H1 (cell line): ENCODE data around the gene UBE2Q2. TPM values are rescaled to one million over a fixed set of nuclear protein-coding genes. Genes with fewer than 3 reads are reported as not detected.

Experiments used
- CTCF ChIA-PET: fragments of 300-600 bp; sonication (Branson Sonifier 250); formaldehyde crosslinking; loops from one replicate; lab custom pipeline; 2021; ENCODE audit not compliant: partially characterized antibody; lab: Charles Lee
- POLR2A ChIA-PET: fragments of 300-600 bp; sonication (Branson Sonifier 250); formaldehyde crosslinking; loops from one replicate; lab custom pipeline; 2021; ENCODE audit warnings: inconsistent platforms; ENCODE audit not compliant: partially characterized antibody; lab: Charles Lee
- DNase-seq, 2 experiments: peaks; one replicate each; pipeline versions ENCODE4 v3.0.0 to v3.0.0-alpha.2; 2010 to 2022; ENCODE audit warnings: low spot score in 2 of 2, low read depth in 1 of 2, mixed read lengths in 1 of 2
- FAIRE-seq: peaks from 2 replicates; lab custom pipeline; 2011; peaks lifted over from hg19 to GRCh38; lab: Jason Lieb, UNC
- H2AFZ ChIP-seq: 2 replicates; pipeline ENCODE4 v1.8.1; 2012; ENCODE audit warnings: low read length, inconsistent platforms
- H2AK5ac ChIP-seq: 2 replicates; pipeline ENCODE4 v1.6.1; 2013; ENCODE audit warnings: low read depth, low read length
- H2BK120ac ChIP-seq: replicated peaks from 2 replicates; pipeline ENCODE3; 2013; ENCODE audit warnings: low read depth, low read length, inconsistent platforms
- H2BK12ac ChIP-seq: 2 replicates; pipeline ENCODE4 v1.6.1; 2013; ENCODE audit warnings: low read depth, low read length
- H2BK15ac ChIP-seq: 2 replicates; pipeline ENCODE4 v1.6.1; 2013; ENCODE audit warnings: low read length
- H2BK20ac ChIP-seq: 2 replicates; pipeline ENCODE4 v1.6.1; 2013; ENCODE audit warnings: low read length
- H2BK5ac ChIP-seq: 2 replicates; pipeline ENCODE4 v1.6.1; 2013; ENCODE audit warnings: low read depth, low read length
- H3K14ac ChIP-seq: 2 replicates; pipeline ENCODE4 v1.6.1; 2013; ENCODE audit warnings: inconsistent platforms; ENCODE audit not compliant: insufficient read length
- H3K18ac ChIP-seq: 2 replicates; pipeline ENCODE4 v1.6.1; 2013; ENCODE audit warnings: low read length; ENCODE audit errors: extremely low read depth
- H3K23ac ChIP-seq: 2 replicates; pipeline ENCODE4 v1.6.1; 2013; ENCODE audit warnings: inconsistent platforms; ENCODE audit not compliant: insufficient read length
- H3K23me2 ChIP-seq: 2 replicates; pipeline ENCODE4 v1.6.1; 2013; ENCODE audit warnings: low read depth, low read length
- H3K27ac ChIP-seq: 2 replicates; pipeline ENCODE4 v1.6.1; 2011; ENCODE audit warnings: low read depth, low read length, inconsistent platforms
- H3K27me3 ChIP-seq, 4 experiments: replicated peaks in 1 of 4; 1 replicate in 1 of 4; 2 replicates in 3 of 4; pipeline versions ENCODE4 v1.6.1 to v1.8.1; 2011 to 2013; ENCODE audit warnings: low read length in 3 of 4, mild to moderate bottlenecking in 3 of 4, inconsistent platforms in 2 of 4, mixed read lengths in 2 of 4, moderate library complexity in 1 of 4; ENCODE audit not compliant: control insufficient read depth in 3 of 4, insufficient read depth in 3 of 4; ENCODE audit errors: extremely low read depth in 1 of 4
- H3K36me3 ChIP-seq, 4 experiments: 2 replicates each; pipeline versions ENCODE4 v1.6.1 to v1.8.1; 2011 to 2013; ENCODE audit warnings: mild to moderate bottlenecking in 4 of 4, low read length in 3 of 4, moderate library complexity in 2 of 4, control low read depth in 1 of 4, inconsistent platforms in 1 of 4; ENCODE audit not compliant: insufficient read depth in 4 of 4, control insufficient read depth in 2 of 4
- H3K4ac ChIP-seq: replicated peaks from 2 replicates; pipeline ENCODE3; 2013; ENCODE audit warnings: low read length, low read depth, mixed read lengths, inconsistent platforms; ENCODE audit not compliant: insufficient read length
- H3K4me1 ChIP-seq, 4 experiments: replicated peaks in 1 of 4; 1 replicate in 1 of 4; 2 replicates in 3 of 4; pipeline versions ENCODE4 v1.6.1 to v1.8.1; 2011 to 2013; ENCODE audit warnings: low read length in 3 of 4, inconsistent platforms in 2 of 4, mixed read lengths in 1 of 4; ENCODE audit not compliant: insufficient read depth in 4 of 4, control insufficient read depth in 3 of 4
- H3K4me2 ChIP-seq, 2 experiments: 2 replicates each; pipeline versions ENCODE4 v1.6.1 to v1.8.1; 2011 to 2013; ENCODE audit warnings: low read depth in 2 of 2, low read length in 2 of 2, control low read depth in 1 of 2, inconsistent platforms in 1 of 2, mild to moderate bottlenecking in 1 of 2; ENCODE audit not compliant: insufficient read depth in 1 of 2
- H3K4me3 ChIP-seq, 4 experiments: fragments of 200-600, 300-600 bp in 1 of 4; sonication (generic), shearing (Covaris generic), sonication (Bioruptor Twin) in 1 of 4; 2 replicates each; pipeline versions ENCODE4 v1.5.1 to v1.8.1; 2011 to 2016; ENCODE audit warnings: low read length in 4 of 4, low read depth in 3 of 4, control low read depth in 2 of 4, inconsistent platforms in 2 of 4, mild to moderate bottlenecking in 2 of 4, mixed read lengths in 1 of 4, moderate library complexity in 1 of 4; ENCODE audit not compliant: insufficient read depth in 2 of 4; ENCODE audit errors: extremely low read depth in 1 of 4
- H3K56ac ChIP-seq: replicated peaks from 2 replicates; pipeline ENCODE3; 2013; ENCODE audit warnings: low read depth, mild to moderate bottlenecking, mixed read lengths, low read length, inconsistent platforms; ENCODE audit not compliant: insufficient read length
- H3K79me1 ChIP-seq: 2 replicates; pipeline ENCODE4 v1.6.1; 2013; ENCODE audit warnings: low read depth, low read length, control low read depth
- H3K79me2 ChIP-seq, 2 experiments: 2 replicates each; pipeline versions ENCODE4 v1.6.1 to v1.8.1; 2012 to 2013; ENCODE audit warnings: low read length in 2 of 2, mild to moderate bottlenecking in 2 of 2, inconsistent platforms in 1 of 2; ENCODE audit not compliant: insufficient read depth in 2 of 2, control insufficient read depth in 1 of 2
- H3K9ac ChIP-seq, 4 experiments: replicated peaks in 1 of 4; 1 replicate in 1 of 4; 2 replicates in 3 of 4; pipeline versions ENCODE4 v1.6.1 to v1.8.1; 2011 to 2013; ENCODE audit warnings: low read depth in 3 of 4, low read length in 3 of 4, control low read depth in 2 of 4, mild to moderate bottlenecking in 2 of 4, moderate library complexity in 2 of 4, inconsistent platforms in 1 of 4; ENCODE audit errors: extremely low read depth in 1 of 4
- H3K9me3 ChIP-seq, 2 experiments: 2 replicates each; pipeline versions ENCODE4 v1.6.1 to v1.8.1; 2012 to 2013; ENCODE audit warnings: mild to moderate bottlenecking in 2 of 2, moderate library complexity in 2 of 2, control low read depth in 1 of 2, inconsistent platforms in 1 of 2, low read depth in 1 of 2, low read length in 1 of 2, mixed read lengths in 1 of 2; ENCODE audit not compliant: insufficient read depth in 2 of 2
- H4K20me1 ChIP-seq, 2 experiments: replicated peaks in 1 of 2; 2 replicates each; pipeline versions ENCODE3 to v1.8.1; 2011 to 2013; ENCODE audit warnings: inconsistent platforms in 2 of 2, low read length in 2 of 2, mild to moderate bottlenecking in 1 of 2; ENCODE audit not compliant: insufficient read depth in 2 of 2, control insufficient read depth in 1 of 2
- H4K5ac ChIP-seq: 2 replicates; pipeline ENCODE4 v1.6.1; 2013; ENCODE audit warnings: low read length, low read depth, mixed read lengths, inconsistent platforms; ENCODE audit not compliant: insufficient read length
- H4K8ac ChIP-seq: 2 replicates; pipeline ENCODE4 v1.8.0; 2013; ENCODE audit warnings: mild to moderate bottlenecking, moderate library complexity, low read length, inconsistent platforms; ENCODE audit not compliant: insufficient read depth; ENCODE audit errors: extremely low read depth
- H4K91ac ChIP-seq: replicated peaks from 2 replicates; pipeline ENCODE3; 2013; ENCODE audit warnings: low read length, mixed read lengths, inconsistent platforms; ENCODE audit not compliant: insufficient read length
- ATF2 ChIP-seq: IDR thresholded peaks from 2 replicates; pipeline ENCODE4 v1.6.1; 2012; ENCODE audit warnings: low read length, inconsistent platforms
- CHD2 ChIP-seq: IDR thresholded peaks from 2 replicates; pipeline ENCODE4 v1.6.1; 2012; ENCODE audit warnings: low read length, improper control_type of control experiment
- CREB1 ChIP-seq: IDR thresholded peaks from 2 replicates; pipeline ENCODE4 v1.6.1; 2012; ENCODE audit warnings: inconsistent platforms
- CTBP2 ChIP-seq: IDR thresholded peaks from 2 replicates; pipeline ENCODE4 v1.7.0; 2011; ENCODE audit warnings: borderline replicate concordance, mild to moderate bottlenecking, moderate library complexity, mixed read lengths, low read length; ENCODE audit not compliant: insufficient read depth, insufficient read length
- GTF2F1 ChIP-seq: IDR thresholded peaks from 2 replicates; pipeline ENCODE4 v1.6.1; 2012; ENCODE audit warnings: low read depth, low read length, improper control_type of control experiment, borderline replicate concordance
- JUND ChIP-seq: IDR thresholded peaks from 2 replicates; pipeline ENCODE4 v1.6.1; 2011; ENCODE audit warnings: mild to moderate bottlenecking, improper control_type of control experiment, low read length
- POLR2A ChIP-seq, 2 experiments: IDR thresholded peaks; 1 replicate in 1 of 2; 2 replicates in 1 of 2; pipeline ENCODE4 v1.6.1; 2011; ENCODE audit warnings: low read depth in 2 of 2, low read length in 2 of 2, mild to moderate bottlenecking in 2 of 2; ENCODE audit errors: control extremely low read depth in 1 of 2
- RXRA ChIP-seq: IDR thresholded peaks from 2 replicates; pipeline ENCODE4 v1.6.1; 2011; ENCODE audit warnings: low read depth, mild to moderate bottlenecking, low read length, moderate library complexity; ENCODE audit not compliant: insufficient read depth
- SIRT6 ChIP-seq: IDR thresholded peaks from one replicate; pipeline ENCODE4 v1.7.1; 2012; ENCODE audit warnings: low read length, inconsistent platforms
- SIX5 ChIP-seq: IDR thresholded peaks from 2 replicates; pipeline ENCODE4 v1.6.1; 2011; ENCODE audit warnings: mild to moderate bottlenecking, low read depth, low read length
- TEAD4 ChIP-seq: IDR thresholded peaks from 2 replicates; pipeline ENCODE4 v1.6.1; 2012; ENCODE audit warnings: low read depth, low read length, inconsistent platforms, mixed read lengths
- USF2 ChIP-seq: IDR thresholded peaks from 2 replicates; pipeline ENCODE4 v1.6.1; 2011; ENCODE audit warnings: low read length, improper control_type of control experiment
- ZNF274 ChIP-seq: IDR thresholded peaks from 2 replicates; pipeline ENCODE4 v1.7.0; 2012; ENCODE audit warnings: low read length, borderline replicate concordance; ENCODE audit errors: extremely low read depth
- WGBS, 2 experiments: shearing (Covaris generic) in 1 of 2; methylation state at CpG; one replicate each; pipeline versions ENCODE4 v1.1.6 to v1.1.7; 2013 to 2015; ENCODE audit warnings: low lambda C conversion rate in 2 of 2, mixed read lengths in 2 of 2, inconsistent platforms in 1 of 2, low coverage in 1 of 2, missing lambda C conversion rate in 1 of 2; ENCODE audit not compliant: insufficient replicate concordance in 2 of 2, insufficient coverage in 1 of 2, insufficient read length in 1 of 2; ENCODE audit errors: extremely low coverage in 1 of 2, missing lambda C conversion rate in 1 of 2; 5-methylcytosine and 5-hydroxymethylcytosine counted together
- polyA plus RNA-seq, 7 experiments: library from polyadenylated mRNA; depleted of rRNA in 3 of 7; stranded (reverse) in 5 of 7; unstranded in 2 of 7; fragments of >200 nt in 5 of 7; fragments of 200-250 nt in 2 of 7; gene quantifications; 1 replicate in 5 of 7; 2 replicates in 1 of 7; 4 replicates in 1 of 7; pipeline versions ENCODE4 v1.2.1 to v1.2.3, GENCODE V29; 2011 to 2013; ENCODE audit warnings: missing spikeins in 2 of 7, mixed read lengths in 2 of 7
- total RNA-seq: library from RNA; stranded (reverse); fragmentation: NEBNext Ultra II Directional; extraction: Animal tissue kit (Norgen Biotek cat#: 25700); gene quantifications from 2 replicates; pipeline ENCODE4 v1.2.1, GENCODE V29; 2021

UBE2Q2 gene
- total and polyA plus RNA-seq, 2 of the 8 experiments (the other 6 are each of a cell fraction or from before 2014, with no cell fraction given), result 10.1 to 22.7 TPM

- H2BK5ac ChIP-seq, result no peak overlapping the region
- 87% methylated on average over 2 of the region's 2 CpGs; no CpG with 5 or more reads in 1 of the 2 experiments for WGBS, 2 experiments
- peaks cover 3 to 6% (median 5%) of the 10 kb centered on the region in 4 experiments; a peak in 4 of 7 replicates for H3K4me1 ChIP-seq
- no peak overlapping the region for H3K14ac ChIP-seq
- H2BK120ac ChIP-seq, result no peak overlapping the region
- H3K23ac ChIP-seq, result no peak overlapping the region
- H4K8ac ChIP-seq, result no peak overlapping the region
- no peak overlapping the region for H3K56ac ChIP-seq
- no peaks in the 10 kb centered on the region for H3K36me3 ChIP-seq
- H3K27me3 ChIP-seq, result no peaks in the 10 kb centered on the region; a peak in 1 of 7 replicates
- H2BK15ac ChIP-seq, result no peak overlapping the region
- H4K91ac ChIP-seq, result no peak overlapping the region
- H3K4me3 ChIP-seq, result no peak overlapping the region
- POLR2A ChIA-PET, result no interaction called here
- DNase-seq (no peak), FAIRE-seq (no peak)
- no peak overlapping the region for H3K4ac ChIP-seq
- CTCF ChIA-PET, result interaction anchor here (1.1 to 1.2 kb wide), 2 partner anchors 9 to 18 kb away, joined by 3 to 4 read pairs; partner anchors contain the start of gene UBE2Q2
- H2BK12ac ChIP-seq, result no peak overlapping the region
- H3K79me2 ChIP-seq, result no peaks in the 10 kb centered on the region
- H3K79me1 ChIP-seq, result no peaks in the 10 kb centered on the region
- H2AFZ ChIP-seq, result no peak overlapping the region
- no peak overlapping the region for H4K5ac ChIP-seq
- no peak overlapping the region for H2AK5ac ChIP-seq
- H3K4me2 ChIP-seq, result no peak overlapping the region
- H3K9ac ChIP-seq, result no peak overlapping the region
- no peaks in the 10 kb centered on the region for H3K23me2 ChIP-seq
- H3K18ac ChIP-seq, result no peak overlapping the region
- H2BK20ac ChIP-seq, result no peak overlapping the region
- H3K27ac ChIP-seq, result no peak overlapping the region
- H4K20me1 ChIP-seq, result no peaks in the 10 kb centered on the region
- H3K9me3 ChIP-seq, result no peaks in the 10 kb centered on the region
- TF ChIP-seq RXRA, result no peak
- TF ChIP-seq JUND, result no peak
- no peak for TF ChIP-seq CREB1
- TF ChIP-seq CTBP2, result no peak
- no peak for TF ChIP-seq ZNF274
- TF ChIP-seq CHD2, result no peak
- TF ChIP-seq GTF2F1, result no peak
- TF ChIP-seq TEAD4, result no peak
- TF ChIP-seq SIRT6, result no peak
- no peak for TF ChIP-seq POLR2A (IDR thresholded peaks at IDR 0.05; ENCODE audit: control extremely low read depth in 1 of 2, low read depth in 2 of 2, low read length in 2 of 2)
- TF ChIP-seq ATF2, result no peak
- TF ChIP-seq USF2, result no peak
- no peak for TF ChIP-seq SIX5
Measured at GRCh38 chr15:75834021-75834420, 9.2 kb upstream of the UBE2Q2 start.
